GM12891 (cell line): ENCODE measurements around the gene FGFR1OP2.

Experiments
- POLR2A ChIP-seq: IDR thresholded peaks from 2 replicates; pipeline ENCODE4 v1.6.1; 2011; ENCODE audit warnings: low read depth, low read length, control low read depth
- POLR2AphosphoS5 ChIP-seq: IDR thresholded peaks from 2 replicates; pipeline ENCODE4 v1.6.1; 2011; ENCODE audit warnings: low read depth, low read length, control low read depth
- SPI1 ChIP-seq: IDR thresholded peaks from 2 replicates; pipeline ENCODE4 v1.6.1; 2011; ENCODE audit warnings: low read depth, low read length, control low read depth
- TAF1 ChIP-seq: IDR thresholded peaks from 2 replicates; pipeline ENCODE4 v1.6.1; 2011; ENCODE audit warnings: low read depth, low read length, control low read depth

- TF ChIP-seq POLR2A (no peak), TAF1 (no peak), SPI1 (no peak), POLR2AphosphoS5 (no peak)
Observed at GRCh38 chr12:26991826-26992225, 53.6 kb downstream of the FGFR1OP2 start.
